H1 (cell line): Measurements from ENCODE around the gene SIRT5. TPM values are rescaled to one million over a fixed set of nuclear protein-coding genes. Genes with fewer than 3 reads are reported as not detected.

ENCODE experiments used
- CTCF ChIA-PET: fragments of 300-600 bp; sonication (Branson Sonifier 250); formaldehyde crosslinking; loops from one replicate; lab custom pipeline; 2021; ENCODE audit not compliant: partially characterized antibody; lab: Charles Lee
- POLR2A ChIA-PET: fragments of 300-600 bp; sonication (Branson Sonifier 250); formaldehyde crosslinking; loops from one replicate; lab custom pipeline; 2021; ENCODE audit warnings: inconsistent platforms; ENCODE audit not compliant: partially characterized antibody; lab: Charles Lee
- DNase-seq, 2 experiments: peaks; one replicate each; pipeline versions ENCODE4 v3.0.0 to v3.0.0-alpha.2; 2010 to 2022; ENCODE audit warnings: low spot score in 2 of 2, low read depth in 1 of 2, mixed read lengths in 1 of 2
- FAIRE-seq: peaks from 2 replicates; lab custom pipeline; 2011; peaks lifted over from hg19 to GRCh38; lab: Jason Lieb, UNC
- H2AFZ ChIP-seq: 2 replicates; pipeline ENCODE4 v1.8.1; 2012; ENCODE audit warnings: low read length, inconsistent platforms
- H2AK5ac ChIP-seq: 2 replicates; pipeline ENCODE4 v1.6.1; 2013; ENCODE audit warnings: low read depth, low read length
- H2BK120ac ChIP-seq: replicated peaks from 2 replicates; pipeline ENCODE3; 2013; ENCODE audit warnings: low read depth, low read length, inconsistent platforms
- H2BK12ac ChIP-seq: 2 replicates; pipeline ENCODE4 v1.6.1; 2013; ENCODE audit warnings: low read depth, low read length
- H2BK15ac ChIP-seq: 2 replicates; pipeline ENCODE4 v1.6.1; 2013; ENCODE audit warnings: low read length
- H2BK20ac ChIP-seq: 2 replicates; pipeline ENCODE4 v1.6.1; 2013; ENCODE audit warnings: low read length
- H2BK5ac ChIP-seq: 2 replicates; pipeline ENCODE4 v1.6.1; 2013; ENCODE audit warnings: low read depth, low read length
- H3K14ac ChIP-seq: 2 replicates; pipeline ENCODE4 v1.6.1; 2013; ENCODE audit warnings: inconsistent platforms; ENCODE audit not compliant: insufficient read length
- H3K18ac ChIP-seq: 2 replicates; pipeline ENCODE4 v1.6.1; 2013; ENCODE audit warnings: low read length; ENCODE audit errors: extremely low read depth
- H3K23ac ChIP-seq: 2 replicates; pipeline ENCODE4 v1.6.1; 2013; ENCODE audit warnings: inconsistent platforms; ENCODE audit not compliant: insufficient read length
- H3K23me2 ChIP-seq: 2 replicates; pipeline ENCODE4 v1.6.1; 2013; ENCODE audit warnings: low read depth, low read length
- H3K27ac ChIP-seq: 2 replicates; pipeline ENCODE4 v1.6.1; 2011; ENCODE audit warnings: low read depth, low read length, inconsistent platforms
- H3K27me3 ChIP-seq, 4 experiments: replicated peaks in 1 of 4; 1 replicate in 1 of 4; 2 replicates in 3 of 4; pipeline versions ENCODE4 v1.6.1 to v1.8.1; 2011 to 2013; ENCODE audit warnings: low read length in 3 of 4, mild to moderate bottlenecking in 3 of 4, inconsistent platforms in 2 of 4, mixed read lengths in 2 of 4, moderate library complexity in 1 of 4; ENCODE audit not compliant: control insufficient read depth in 3 of 4, insufficient read depth in 3 of 4; ENCODE audit errors: extremely low read depth in 1 of 4
- H3K36me3 ChIP-seq, 4 experiments: 2 replicates each; pipeline versions ENCODE4 v1.6.1 to v1.8.1; 2011 to 2013; ENCODE audit warnings: mild to moderate bottlenecking in 4 of 4, low read length in 3 of 4, moderate library complexity in 2 of 4, control low read depth in 1 of 4, inconsistent platforms in 1 of 4; ENCODE audit not compliant: insufficient read depth in 4 of 4, control insufficient read depth in 2 of 4
- H3K4ac ChIP-seq: replicated peaks from 2 replicates; pipeline ENCODE3; 2013; ENCODE audit warnings: low read length, low read depth, mixed read lengths, inconsistent platforms; ENCODE audit not compliant: insufficient read length
- H3K4me1 ChIP-seq, 4 experiments: replicated peaks in 1 of 4; 1 replicate in 1 of 4; 2 replicates in 3 of 4; pipeline versions ENCODE4 v1.6.1 to v1.8.1; 2011 to 2013; ENCODE audit warnings: low read length in 3 of 4, inconsistent platforms in 2 of 4, mixed read lengths in 1 of 4; ENCODE audit not compliant: insufficient read depth in 4 of 4, control insufficient read depth in 3 of 4
- H3K4me2 ChIP-seq, 2 experiments: 2 replicates each; pipeline versions ENCODE4 v1.6.1 to v1.8.1; 2011 to 2013; ENCODE audit warnings: low read depth in 2 of 2, low read length in 2 of 2, control low read depth in 1 of 2, inconsistent platforms in 1 of 2, mild to moderate bottlenecking in 1 of 2; ENCODE audit not compliant: insufficient read depth in 1 of 2
- H3K4me3 ChIP-seq, 4 experiments: fragments of 200-600, 300-600 bp in 1 of 4; sonication (generic), shearing (Covaris generic), sonication (Bioruptor Twin) in 1 of 4; 2 replicates each; pipeline versions ENCODE4 v1.5.1 to v1.8.1; 2011 to 2016; ENCODE audit warnings: low read length in 4 of 4, low read depth in 3 of 4, control low read depth in 2 of 4, inconsistent platforms in 2 of 4, mild to moderate bottlenecking in 2 of 4, mixed read lengths in 1 of 4, moderate library complexity in 1 of 4; ENCODE audit not compliant: insufficient read depth in 2 of 4; ENCODE audit errors: extremely low read depth in 1 of 4
- H3K56ac ChIP-seq: replicated peaks from 2 replicates; pipeline ENCODE3; 2013; ENCODE audit warnings: low read depth, mild to moderate bottlenecking, mixed read lengths, low read length, inconsistent platforms; ENCODE audit not compliant: insufficient read length
- H3K79me1 ChIP-seq: 2 replicates; pipeline ENCODE4 v1.6.1; 2013; ENCODE audit warnings: low read depth, low read length, control low read depth
- H3K79me2 ChIP-seq, 2 experiments: 2 replicates each; pipeline versions ENCODE4 v1.6.1 to v1.8.1; 2012 to 2013; ENCODE audit warnings: low read length in 2 of 2, mild to moderate bottlenecking in 2 of 2, inconsistent platforms in 1 of 2; ENCODE audit not compliant: insufficient read depth in 2 of 2, control insufficient read depth in 1 of 2
- H3K9ac ChIP-seq, 4 experiments: replicated peaks in 1 of 4; 1 replicate in 1 of 4; 2 replicates in 3 of 4; pipeline versions ENCODE4 v1.6.1 to v1.8.1; 2011 to 2013; ENCODE audit warnings: low read depth in 3 of 4, low read length in 3 of 4, control low read depth in 2 of 4, mild to moderate bottlenecking in 2 of 4, moderate library complexity in 2 of 4, inconsistent platforms in 1 of 4; ENCODE audit errors: extremely low read depth in 1 of 4
- H3K9me3 ChIP-seq, 2 experiments: 2 replicates each; pipeline versions ENCODE4 v1.6.1 to v1.8.1; 2012 to 2013; ENCODE audit warnings: mild to moderate bottlenecking in 2 of 2, moderate library complexity in 2 of 2, control low read depth in 1 of 2, inconsistent platforms in 1 of 2, low read depth in 1 of 2, low read length in 1 of 2, mixed read lengths in 1 of 2; ENCODE audit not compliant: insufficient read depth in 2 of 2
- H4K20me1 ChIP-seq, 2 experiments: replicated peaks in 1 of 2; 2 replicates each; pipeline versions ENCODE3 to v1.8.1; 2011 to 2013; ENCODE audit warnings: inconsistent platforms in 2 of 2, low read length in 2 of 2, mild to moderate bottlenecking in 1 of 2; ENCODE audit not compliant: insufficient read depth in 2 of 2, control insufficient read depth in 1 of 2
- H4K5ac ChIP-seq: 2 replicates; pipeline ENCODE4 v1.6.1; 2013; ENCODE audit warnings: low read length, low read depth, mixed read lengths, inconsistent platforms; ENCODE audit not compliant: insufficient read length
- H4K8ac ChIP-seq: 2 replicates; pipeline ENCODE4 v1.8.0; 2013; ENCODE audit warnings: mild to moderate bottlenecking, moderate library complexity, low read length, inconsistent platforms; ENCODE audit not compliant: insufficient read depth; ENCODE audit errors: extremely low read depth
- H4K91ac ChIP-seq: replicated peaks from 2 replicates; pipeline ENCODE3; 2013; ENCODE audit warnings: low read length, mixed read lengths, inconsistent platforms; ENCODE audit not compliant: insufficient read length
- CEBPB ChIP-seq: IDR thresholded peaks from 2 replicates; pipeline ENCODE4 v1.6.1; 2012; ENCODE audit warnings: low read depth, low read length
- CREB1 ChIP-seq: IDR thresholded peaks from 2 replicates; pipeline ENCODE4 v1.6.1; 2012; ENCODE audit warnings: inconsistent platforms
- SAP30 ChIP-seq: fragments of 300-600 bp; sonication (generic); IDR thresholded peaks from 2 replicates; pipeline ENCODE4 v1.7.1; 2012; ENCODE audit warnings: low read length, moderate library complexity, mild to moderate bottlenecking, inconsistent platforms; ENCODE audit not compliant: insufficient read depth, insufficient replicate concordance
- SIN3A ChIP-seq, 2 experiments: IDR thresholded peaks in 1 of 2; conservative IDR thresholded peaks in 1 of 2; 2 replicates each; pipeline ENCODE4 v1.6.1; 2011 to 2012; ENCODE audit warnings: low read length in 2 of 2, improper control_type of control experiment in 1 of 2, low read depth in 1 of 2, mild to moderate bottlenecking in 1 of 2
- SIX5 ChIP-seq: IDR thresholded peaks from 2 replicates; pipeline ENCODE4 v1.6.1; 2011; ENCODE audit warnings: mild to moderate bottlenecking, low read depth, low read length
- SP2 ChIP-seq: IDR thresholded peaks from 2 replicates; pipeline ENCODE4 v1.6.1; 2012; ENCODE audit warnings: mild to moderate bottlenecking, low read length, inconsistent platforms
- SRF ChIP-seq: IDR thresholded peaks from 2 replicates; pipeline ENCODE4 v1.6.1; 2011; ENCODE audit warnings: mild to moderate bottlenecking, low read depth, low read length, moderate library complexity
- TBP ChIP-seq: IDR thresholded peaks from 2 replicates; pipeline ENCODE4 v1.6.1; 2011; ENCODE audit warnings: low read depth, low read length, improper control_type of control experiment
- WGBS, 2 experiments: shearing (Covaris generic) in 1 of 2; methylation state at CpG; one replicate each; pipeline versions ENCODE4 v1.1.6 to v1.1.7; 2013 to 2015; ENCODE audit warnings: low lambda C conversion rate in 2 of 2, mixed read lengths in 2 of 2, inconsistent platforms in 1 of 2, low coverage in 1 of 2, missing lambda C conversion rate in 1 of 2; ENCODE audit not compliant: insufficient replicate concordance in 2 of 2, insufficient coverage in 1 of 2, insufficient read length in 1 of 2; ENCODE audit errors: extremely low coverage in 1 of 2, missing lambda C conversion rate in 1 of 2; 5-methylcytosine and 5-hydroxymethylcytosine counted together
- polyA plus RNA-seq, 7 experiments: library from polyadenylated mRNA; depleted of rRNA in 3 of 7; stranded (reverse) in 5 of 7; unstranded in 2 of 7; fragments of >200 nt in 5 of 7; fragments of 200-250 nt in 2 of 7; gene quantifications; 1 replicate in 5 of 7; 2 replicates in 1 of 7; 4 replicates in 1 of 7; pipeline versions ENCODE4 v1.2.1 to v1.2.3, GENCODE V29; 2011 to 2013; ENCODE audit warnings: missing spikeins in 2 of 7, mixed read lengths in 2 of 7
- total RNA-seq: library from RNA; stranded (reverse); fragmentation: NEBNext Ultra II Directional; extraction: Animal tissue kit (Norgen Biotek cat#: 25700); gene quantifications from 2 replicates; pipeline ENCODE4 v1.2.1, GENCODE V29; 2021
- TF ChIP-seq, protein P1 (sequence below): IDR thresholded peaks from 2 replicates; pipeline ENCODE4 v1.6.1; 2012; ENCODE audit warnings: inconsistent platforms
- TF ChIP-seq, protein P2 (sequence below): IDR thresholded peaks from 2 replicates; pipeline ENCODE4 v1.6.1; 2011; ENCODE audit warnings: low read depth, mild to moderate bottlenecking, low read length; ENCODE audit not compliant: insufficient read depth

SIRT5 gene
- total and polyA plus RNA-seq, 2 of the 8 experiments (the other 6 are each of a cell fraction or from before 2014, with no cell fraction given): 7.4 to 14.7 TPM

DNA sequence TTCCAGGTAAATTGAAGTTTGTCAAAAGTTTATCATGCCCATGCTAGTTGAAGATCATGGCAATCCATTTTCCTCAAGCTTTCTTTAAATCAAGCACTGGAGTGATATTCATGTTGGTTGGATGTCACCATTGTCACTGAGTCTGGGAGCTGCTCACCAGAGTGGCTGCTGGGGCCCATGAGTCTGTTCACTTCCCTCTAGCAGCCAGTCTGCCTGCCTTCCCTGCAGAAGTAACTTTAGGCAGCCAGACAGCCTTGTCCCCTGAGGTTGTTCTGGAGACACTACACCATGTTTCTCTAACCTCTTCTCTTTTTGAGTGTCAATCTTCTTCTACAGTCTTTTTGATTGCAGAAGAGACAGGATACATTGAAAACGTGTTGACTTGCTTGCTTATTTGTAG is 5.5 kb downstream of the SIRT5 start:
- no peak overlapping the region for H2BK12ac ChIP-seq
- no peak overlapping the region for H3K4ac ChIP-seq
- no peak overlapping the region for H3K18ac ChIP-seq
- CTCF ChIA-PET: no interaction called here
- H2AK5ac ChIP-seq: no peak overlapping the region
- no peak for FAIRE-seq
- 0 out of 7 replicates have a peak, but pooled peaks cover 0 to under 1% (median 0%) of the 10 kb centered on the region in 4 experiments for H3K4me1 ChIP-seq
- H4K20me1 ChIP-seq: no peaks in the 10 kb centered on the region
- WGBS, 2 experiments: 73% methylated on average over 1 of the region's 1 CpG; no CpG with 5 or more reads in 1 of the 2 experiments
- H2BK15ac ChIP-seq: no peak overlapping the region
- no peaks in the 10 kb centered on the region for H3K27me3 ChIP-seq
- H4K5ac ChIP-seq: no peak overlapping the region
- POLR2A ChIA-PET: no interaction called here
- H2AFZ ChIP-seq: no peak overlapping the region
- no peak overlapping the region for H4K91ac ChIP-seq
- H3K79me1 ChIP-seq: no peaks in the 10 kb centered on the region
- H3K9me3 ChIP-seq: no peaks in the 10 kb centered on the region
- no peak overlapping the region for H3K56ac ChIP-seq
- no peak overlapping the region for H3K14ac ChIP-seq
- no peak overlapping the region for H3K4me3 ChIP-seq
- no peak overlapping the region for H4K8ac ChIP-seq
- no peak overlapping the region for H2BK20ac ChIP-seq
- no peak overlapping the region for H3K23ac ChIP-seq
- no peak overlapping the region for H3K4me2 ChIP-seq
- no peak overlapping the region for H2BK120ac ChIP-seq
- TF ChIP-seq SIX5 (no peak), TBP (no peak), SP2 (no peak), SAP30 (no peak), SRF (no peak), CREB1 (no peak), SIN3A (conservative IDR thresholded peaks at IDR 0.05 in 1 of 2, IDR thresholded peaks at IDR 0.05 in 1 of 2; ENCODE audit: low read depth in 1 of 2, low read length in 2 of 2) (no peak), CEBPB (no peak)
- TF ChIP-seq, protein P1, sequence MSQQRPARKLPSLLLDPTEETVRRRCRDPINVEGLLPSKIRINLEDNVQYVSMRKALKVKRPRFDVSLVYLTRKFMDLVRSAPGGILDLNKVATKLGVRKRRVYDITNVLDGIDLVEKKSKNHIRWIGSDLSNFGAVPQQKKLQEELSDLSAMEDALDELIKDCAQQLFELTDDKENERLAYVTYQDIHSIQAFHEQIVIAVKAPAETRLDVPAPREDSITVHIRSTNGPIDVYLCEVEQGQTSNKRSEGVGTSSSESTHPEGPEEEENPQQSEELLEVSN: no peak
- TF ChIP-seq, protein P2, sequence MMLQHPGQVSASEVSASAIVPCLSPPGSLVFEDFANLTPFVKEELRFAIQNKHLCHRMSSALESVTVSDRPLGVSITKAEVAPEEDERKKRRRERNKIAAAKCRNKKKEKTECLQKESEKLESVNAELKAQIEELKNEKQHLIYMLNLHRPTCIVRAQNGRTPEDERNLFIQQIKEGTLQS: no peak
- H3K79me2 ChIP-seq: peaks cover 0 to 23% of the 10 kb centered on the region in 2 experiments; a peak in 2 of 4 replicates
- peaks cover 0 to 14% (median 7%) of the 10 kb centered on the region in 4 experiments; a peak in 3 of 8 replicates for H3K36me3 ChIP-seq
- peaks cover 1% of the 10 kb centered on the region; the same call in 1 of the 2 replicates for H3K23me2 ChIP-seq
- H2BK5ac ChIP-seq: no peak overlapping the region
- no peak overlapping the region for H3K9ac ChIP-seq
- no peak for DNase-seq
- H3K27ac ChIP-seq: no peak overlapping the region
